ENCODE data around the gene MAN1B1. TPM values are rescaled to one million over a fixed set of nuclear protein-coding genes. Genes with fewer than 3 reads are reported as not detected.
A peak's percentile ranks its signal among the peaks of the same experiment; 100 is the strongest.
"Not testable (repeated sequence)": the region's sequence is repeated elsewhere in the genome, so short reads cannot be mapped to it uniquely, and the experiment has no call there.

Gene MAN1B1
- total and polyA plus RNA-seq, 8 donors = 22.0 to 86.0 (median 28.4) TPM

- 64 to 72% methylated on average over 5 of the region's 5 CpGs for WGBS, 2 donors
- no peak overlapping the region for H3K27ac ChIP-seq
- ATAC-seq (no peak), DNase-seq (no peak), FAIRE-seq (no peak)
- peaks cover 8 to 19% (median 11%) of the 10 kb centered on the region in 3 donors for H3K4me1 ChIP-seq
- TF ChIP-seq, protein P1, sequence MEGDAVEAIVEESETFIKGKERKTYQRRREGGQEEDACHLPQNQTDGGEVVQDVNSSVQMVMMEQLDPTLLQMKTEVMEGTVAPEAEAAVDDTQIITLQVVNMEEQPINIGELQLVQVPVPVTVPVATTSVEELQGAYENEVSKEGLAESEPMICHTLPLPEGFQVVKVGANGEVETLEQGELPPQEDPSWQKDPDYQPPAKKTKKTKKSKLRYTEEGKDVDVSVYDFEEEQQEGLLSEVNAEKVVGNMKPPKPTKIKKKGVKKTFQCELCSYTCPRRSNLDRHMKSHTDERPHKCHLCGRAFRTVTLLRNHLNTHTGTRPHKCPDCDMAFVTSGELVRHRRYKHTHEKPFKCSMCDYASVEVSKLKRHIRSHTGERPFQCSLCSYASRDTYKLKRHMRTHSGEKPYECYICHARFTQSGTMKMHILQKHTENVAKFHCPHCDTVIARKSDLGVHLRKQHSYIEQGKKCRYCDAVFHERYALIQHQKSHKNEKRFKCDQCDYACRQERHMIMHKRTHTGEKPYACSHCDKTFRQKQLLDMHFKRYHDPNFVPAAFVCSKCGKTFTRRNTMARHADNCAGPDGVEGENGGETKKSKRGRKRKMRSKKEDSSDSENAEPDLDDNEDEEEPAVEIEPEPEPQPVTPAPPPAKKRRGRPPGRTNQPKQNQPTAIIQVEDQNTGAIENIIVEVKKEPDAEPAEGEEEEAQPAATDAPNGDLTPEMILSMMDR (IDR thresholded peaks at IDR 0.05) = no peak
- H3K9me3 ChIP-seq = no peaks in the 10 kb centered on the region
- no peaks in the 10 kb centered on the region for H3K36me3 ChIP-seq
- H3K4me3 ChIP-seq = no peak overlapping the region
- intact Hi-C loops (cut with DNase I) = no loop called here
- no peaks in the 10 kb centered on the region for H3K27me3 ChIP-seq
These were observed 36.7 kb downstream of the MAN1B1 start for GRCh38 chr9:137123468-137123837.

DNA sequence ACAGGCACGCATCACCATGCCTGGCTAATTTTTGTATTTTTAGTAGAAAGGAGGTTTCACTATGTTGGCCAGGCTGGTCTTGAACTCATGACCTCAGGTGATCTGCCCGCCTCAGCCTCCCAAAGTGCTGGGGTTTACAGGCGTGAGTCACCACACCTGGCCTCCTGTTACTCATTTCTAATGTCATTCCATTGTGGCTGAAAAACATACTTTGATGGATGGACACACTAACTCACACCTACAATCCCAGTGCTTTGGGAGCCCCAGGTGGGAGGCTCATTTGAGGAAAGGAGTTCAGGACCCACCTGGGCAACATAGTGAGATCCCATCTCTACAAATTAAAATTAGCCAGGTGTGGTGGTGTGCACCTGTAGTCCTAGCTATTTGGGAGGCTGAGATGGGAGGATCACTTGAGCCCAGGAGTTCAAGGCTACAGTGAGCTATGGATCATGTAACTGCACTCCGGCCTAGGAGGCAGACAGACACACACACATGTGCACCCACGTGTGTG lies 37.2 kb downstream of the MAN1B1 start:
- H3K27ac ChIP-seq; H3K27me3 ChIP-seq; FAIRE-seq; H3K9me3 ChIP-seq; intact Hi-C loops (cut with DNase I); H3K4me3 ChIP-seq; H3K36me3 ChIP-seq; ATAC-seq; DNase-seq: not testable (repeated sequence)
- peaks cover 8 to 19% (median 11%) of the 10 kb centered on the region in 3 donors for H3K4me1 ChIP-seq
- 91 to 94% methylated on average over 5 of the region's 5 CpGs for WGBS, 2 donors

DNA sequence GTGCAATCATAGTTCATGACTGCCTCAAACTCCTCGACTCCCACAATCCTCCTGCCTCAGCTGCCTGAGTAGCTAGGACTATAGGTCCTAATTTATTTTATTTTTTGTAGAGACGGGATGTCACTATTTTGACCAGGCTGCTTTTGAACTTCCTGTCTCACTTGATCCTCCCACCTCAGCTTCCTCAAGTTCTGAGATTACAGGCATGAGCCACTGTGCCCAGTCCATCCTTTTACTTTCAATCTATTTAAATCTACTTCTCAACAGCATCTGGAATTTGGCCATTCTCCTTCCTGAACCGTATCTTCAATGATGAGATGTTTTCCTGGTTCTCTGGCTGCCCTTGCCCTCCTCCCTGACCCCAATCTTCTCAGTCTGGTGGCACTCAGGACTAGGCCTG lies 40.0 kb downstream of the MAN1B1 start:
- Histone ChIP-seq H3K27me3 (no peaks in the 10 kb centered on the region), H3K36me3 (no peaks in the 10 kb centered on the region), H3K27ac (peak overlapping the region; percentile 75 to 90 (median 84)), H3K4me3 (peak overlapping the region; percentile 8 to 79 (median 40)), H3K4me1 (peaks cover 8 to 19% (median 11%) of the 10 kb centered on the region in 3 donors), H3K9me3 (no peaks in the 10 kb centered on the region)
- TF ChIP-seq, protein P1 (IDR thresholded peaks at IDR 0.05) = no peak
- WGBS, 2 donors = 11 to 18% methylated on average over 3 of the region's 3 CpGs
- ATAC-seq = no peak
- intact Hi-C loops (cut with DNase I) = no loop called here
- no peak for FAIRE-seq
- DNase-seq = no peak

GRCh38 chr9:137127301-137128157 lies 40.7 kb downstream of the MAN1B1 start:
- peak; percentile 60 to 77 (median 65) for ATAC-seq
- H3K4me1 ChIP-seq = peaks cover 8 to 19% (median 11%) of the 10 kb centered on the region in 3 donors
- intact Hi-C loops (cut with DNase I) = no loop called here
- peak; percentile 68 to 86 (median 77) for DNase-seq
- 4% methylated on average over 24 of the region's 24 CpGs for WGBS, 2 donors
- TF ChIP-seq, protein P1 (IDR thresholded peaks at IDR 0.05) = no peak
- no peaks in the 10 kb centered on the region for H3K9me3 ChIP-seq
- H3K27ac ChIP-seq = peak overlapping the region; percentile 75 to 90 (median 84)
- H3K27me3 ChIP-seq = no peaks in the 10 kb centered on the region
- H3K36me3 ChIP-seq = no peaks in the 10 kb centered on the region
- no peak for FAIRE-seq
- H3K4me3 ChIP-seq = peak overlapping the region; percentile 61 to 82 (median 74)

DNA sequence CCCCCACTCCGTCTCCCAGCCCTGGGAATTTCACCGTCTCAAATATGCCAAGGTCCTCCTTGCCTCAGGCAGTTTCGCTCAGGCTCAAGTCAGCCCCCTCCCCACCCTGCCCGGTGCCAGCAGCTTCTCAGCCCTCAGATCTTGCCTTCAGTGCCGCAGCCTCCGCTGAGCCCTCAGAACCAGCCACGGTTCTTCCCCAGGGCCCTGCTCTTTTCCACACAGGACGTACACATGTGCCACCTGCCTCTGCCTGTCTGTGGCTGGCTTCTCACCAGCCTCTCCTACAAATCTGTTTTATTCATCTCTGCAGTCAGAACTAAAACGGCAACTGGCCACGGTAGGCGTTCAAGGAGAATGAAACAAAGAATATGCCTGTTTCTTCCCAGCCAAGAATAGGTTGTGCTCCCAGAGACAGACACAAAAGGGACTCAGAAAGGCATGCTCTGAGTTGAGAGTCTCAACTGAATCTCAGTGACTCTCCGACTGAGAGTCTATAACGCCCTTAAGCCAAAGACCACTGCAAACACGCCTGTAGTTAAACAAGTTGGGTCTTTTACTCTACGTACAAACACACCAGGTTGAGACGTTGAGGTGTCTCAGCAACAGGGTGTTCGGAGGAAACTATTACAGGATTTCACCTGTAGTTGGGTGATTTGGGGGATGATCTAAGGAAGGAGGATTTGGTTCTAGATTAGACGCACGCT lies 41.5 kb downstream of the MAN1B1 start:
- WGBS, 2 donors = 11% methylated on average over 19 of the region's 19 CpGs
- ATAC-seq (peak; percentile 7 to 22 (median 15)), DNase-seq (peak in 2 of 6 donors; percentile 44 to 74), FAIRE-seq (no peak)
- no peaks in the 10 kb centered on the region for H3K27me3 ChIP-seq
- H3K4me1 ChIP-seq = peaks cover 8 to 19% (median 11%) of the 10 kb centered on the region in 3 donors
- no peaks in the 10 kb centered on the region for H3K36me3 ChIP-seq
- TF ChIP-seq, protein P1 (IDR thresholded peaks at IDR 0.05) = no peak
- peak overlapping the region; percentile 61 to 82 (median 74) for H3K4me3 ChIP-seq
- intact Hi-C loops (cut with DNase I) = no loop called here
- no peaks in the 10 kb centered on the region for H3K9me3 ChIP-seq
- peak overlapping the region; percentile 75 to 90 (median 84) for H3K27ac ChIP-seq

All from pancreas (tissue), 10 donors.